GM12878 (cell line): ENCODE results near the gene AGR3.

Source experiments
- CHD1 ChIP-seq: IDR thresholded peaks from 2 replicates; pipeline ENCODE4 v1.6.1; 2012; ENCODE audit warnings: low read depth, low read length, improper control_type of control experiment
- EZH2 ChIP-seq: IDR thresholded peaks from 2 replicates; pipeline ENCODE4 v1.6.1; 2012; ENCODE audit warnings: low read depth, mild to moderate bottlenecking, control low read depth, inconsistent platforms, low read length, borderline replicate concordance; ENCODE audit not compliant: control insufficient read depth
- HDAC2 ChIP-seq: fragments of 200-600 bp; sonication (generic); IDR thresholded peaks from 2 replicates; pipeline ENCODE4 v1.6.1; 2017
- JUND ChIP-seq: IDR thresholded peaks from 2 replicates; pipeline ENCODE4 v1.6.1; 2012; ENCODE audit warnings: low read depth, mild to moderate bottlenecking, low read length, improper control_type of control experiment, moderate library complexity
- NFYB ChIP-seq: IDR thresholded peaks from 2 replicates; pipeline ENCODE4 v1.6.1; 2011; ENCODE audit warnings: low read depth, mild to moderate bottlenecking, low read length, improper control_type of control experiment, moderate library complexity; ENCODE audit not compliant: insufficient read depth
- POLR2AphosphoS5 ChIP-seq: IDR thresholded peaks from 2 replicates; pipeline ENCODE4 v1.6.1; 2011; ENCODE audit warnings: mild to moderate bottlenecking, low read length, inconsistent platforms

GRCh38 chr7:16849296-16850148, 32.3 kb downstream of the AGR3 start:
- TF ChIP-seq POLR2AphosphoS5 (no peak), EZH2 (no peak), HDAC2 (no peak), NFYB (no peak), CHD1 (no peak), JUND (no peak)
